NCI-H2227 treated with DMSO at 0.1 percent for 48 hours (cell line): Measurements from ENCODE around the gene TIMP4.

Experiments used
- DNase-seq: peaks from one replicate; lab custom pipeline; 2025; lab: John Stamatoyannopoulos, UW

The TIMP4 gene

DNA sequence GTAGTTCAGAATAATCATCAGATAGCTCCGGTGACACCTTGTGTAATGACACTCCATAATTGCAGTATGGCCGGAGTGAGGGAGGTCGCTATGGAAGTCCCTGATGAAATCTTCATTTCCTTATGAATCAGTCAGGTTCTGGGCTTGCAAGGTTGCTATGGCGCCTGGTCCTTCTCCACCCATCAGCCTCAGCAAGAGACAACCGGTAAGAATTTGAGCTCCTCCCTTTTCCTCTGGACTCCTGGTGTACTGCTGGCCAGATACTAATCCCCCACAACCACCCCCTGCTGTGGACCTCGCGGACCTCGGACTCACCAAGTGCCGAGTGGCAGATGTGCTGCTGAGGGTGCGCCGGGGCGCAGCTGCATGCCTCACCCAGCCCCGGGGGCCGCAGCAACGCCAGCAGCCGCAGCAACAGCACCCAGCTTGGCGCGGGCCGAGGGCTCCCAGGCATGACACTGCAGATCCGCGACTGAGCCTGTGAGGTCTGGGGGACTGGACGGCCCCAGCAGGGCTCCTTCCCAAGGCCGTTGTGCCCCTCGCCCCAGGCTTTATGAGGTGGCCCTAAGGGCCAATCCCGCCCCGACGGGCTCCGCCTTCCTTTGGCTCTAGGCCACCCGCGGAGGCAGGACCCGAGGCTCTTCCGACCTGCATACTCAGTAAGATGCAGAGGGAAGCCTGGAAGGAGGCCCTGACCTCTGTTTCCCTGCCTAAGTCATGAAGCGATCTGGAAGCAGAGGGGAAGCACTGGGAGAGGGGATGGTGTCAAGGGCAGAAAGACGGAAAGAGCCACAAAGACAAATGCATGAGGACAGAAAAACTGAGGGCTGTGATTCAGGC is at the start of gene TIMP4:
Gene TIMP4, minus strand, starts transcription at position 526 of the 840 bp plus-strand sequence. Its CDS starts 72 bp downstream, at position 454.
- no peak for DNase-seq

DNA sequence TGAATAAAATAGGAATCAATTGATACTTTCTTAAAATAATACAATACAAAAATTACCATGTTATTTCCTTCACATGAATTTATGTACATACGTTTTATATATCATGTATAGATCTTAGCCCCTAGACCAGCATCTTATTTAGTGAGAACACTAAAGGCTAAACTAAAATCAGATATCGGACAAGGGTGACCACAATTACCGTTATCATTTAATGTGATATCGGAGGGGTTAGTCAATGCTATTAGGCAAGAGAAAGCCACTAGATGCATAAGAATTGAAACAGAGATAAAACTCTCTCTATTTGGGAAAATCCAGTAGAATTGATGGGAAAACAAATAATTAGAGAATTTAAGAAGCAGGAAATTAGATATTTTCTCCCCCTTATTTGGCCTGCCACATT is 46.5 kb upstream of the TIMP4 start:
- no peak for DNase-seq

DNA sequence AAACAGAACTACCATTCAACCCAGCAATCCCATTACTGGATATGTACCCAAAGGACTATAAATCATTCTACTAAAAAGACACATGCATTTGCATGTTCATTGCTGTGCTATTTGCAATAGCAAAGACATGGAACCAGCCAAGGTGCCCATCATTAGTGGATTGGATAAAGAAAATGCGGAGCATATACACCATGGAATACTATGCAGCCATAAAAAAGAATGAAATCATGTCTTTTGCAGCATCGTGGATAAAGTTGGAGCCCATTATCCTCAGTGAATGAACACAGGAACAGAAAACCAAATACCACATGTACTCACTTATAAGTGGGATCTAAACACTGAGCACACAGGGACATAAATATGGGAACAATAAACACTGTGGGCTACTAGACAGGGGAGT is 43.1 kb upstream of the TIMP4 start:
- no peak for DNase-seq

DNA sequence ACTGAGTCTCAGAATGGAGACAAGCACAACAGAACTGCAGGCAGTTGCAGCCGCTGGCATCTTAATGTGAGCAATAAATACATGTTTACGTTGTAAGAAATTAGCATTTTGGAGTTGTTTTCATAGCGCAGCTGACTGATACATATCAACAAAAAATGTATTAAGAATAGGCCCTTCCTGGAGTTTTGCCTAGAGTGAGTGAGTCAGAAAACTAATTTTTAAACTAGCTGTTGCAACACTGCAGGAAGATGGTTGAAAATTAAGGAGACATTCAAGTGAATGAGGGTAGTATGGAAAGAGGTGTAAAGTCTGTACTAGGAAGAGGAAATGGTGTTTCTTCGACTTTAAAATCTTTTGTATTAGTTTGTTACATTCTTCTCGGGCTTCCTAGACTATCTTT is 39.6 kb upstream of the TIMP4 start:
- DNase-seq, result no peak

DNA sequence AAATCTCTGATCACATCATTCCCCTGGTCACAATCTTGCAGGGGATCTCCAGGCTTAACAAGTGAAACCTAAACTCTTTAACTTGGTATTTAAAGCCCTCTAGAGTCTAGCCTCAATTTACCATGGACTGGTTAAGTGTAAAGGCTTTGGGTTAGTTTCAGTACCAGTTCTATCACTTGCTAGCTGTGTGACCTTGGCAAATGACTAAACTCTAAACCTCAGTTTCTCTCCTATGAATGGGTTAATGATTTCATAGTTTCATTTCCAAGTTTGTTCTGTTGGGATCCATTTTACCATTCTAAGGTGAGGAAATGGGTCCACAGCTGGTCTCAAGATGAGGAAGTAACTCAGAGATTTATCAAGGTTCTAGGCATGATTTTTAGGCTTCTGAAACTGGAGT is 38.8 kb upstream of the TIMP4 start:
- no peak for DNase-seq

DNA sequence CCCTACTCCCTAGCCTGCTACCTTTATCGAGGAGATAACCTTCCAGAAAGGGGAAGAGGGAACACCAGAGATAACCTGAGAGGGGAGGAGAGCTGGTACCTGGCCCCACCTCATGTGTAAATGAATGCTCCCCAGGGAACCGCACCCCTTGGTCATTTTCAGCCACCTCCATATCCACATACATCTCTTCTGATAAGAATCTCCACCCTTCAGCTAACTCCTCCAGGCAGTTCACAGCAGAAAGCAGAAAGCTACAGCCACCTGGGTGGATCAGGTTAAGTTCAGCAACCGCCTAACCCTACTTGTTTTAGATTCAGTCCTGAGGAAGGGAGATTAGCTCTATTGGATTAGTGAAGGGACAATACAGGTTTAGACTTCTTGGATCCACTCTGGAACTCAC is 38.0 kb upstream of the TIMP4 start:
- DNase-seq, result no peak

DNA sequence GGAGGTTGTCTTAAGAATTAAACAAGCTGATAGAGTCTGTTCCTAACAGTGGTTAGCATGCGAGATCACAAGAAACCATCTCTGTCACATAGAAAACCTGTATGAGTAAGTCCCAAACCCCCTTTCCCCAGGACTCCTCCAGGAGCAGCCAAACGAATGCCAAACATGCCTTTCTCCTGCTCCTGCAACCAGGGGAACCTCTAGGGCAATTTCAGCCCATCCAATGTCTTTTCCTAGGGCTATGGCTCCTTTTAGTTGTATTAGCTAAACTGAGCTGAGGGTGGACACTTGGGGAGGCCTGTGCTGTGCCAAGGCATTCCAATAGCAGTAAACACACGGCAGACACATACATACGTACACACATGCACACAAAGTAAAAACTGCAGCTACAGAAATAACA is 36.5 kb upstream of the TIMP4 start:
- no peak for DNase-seq

DNA sequence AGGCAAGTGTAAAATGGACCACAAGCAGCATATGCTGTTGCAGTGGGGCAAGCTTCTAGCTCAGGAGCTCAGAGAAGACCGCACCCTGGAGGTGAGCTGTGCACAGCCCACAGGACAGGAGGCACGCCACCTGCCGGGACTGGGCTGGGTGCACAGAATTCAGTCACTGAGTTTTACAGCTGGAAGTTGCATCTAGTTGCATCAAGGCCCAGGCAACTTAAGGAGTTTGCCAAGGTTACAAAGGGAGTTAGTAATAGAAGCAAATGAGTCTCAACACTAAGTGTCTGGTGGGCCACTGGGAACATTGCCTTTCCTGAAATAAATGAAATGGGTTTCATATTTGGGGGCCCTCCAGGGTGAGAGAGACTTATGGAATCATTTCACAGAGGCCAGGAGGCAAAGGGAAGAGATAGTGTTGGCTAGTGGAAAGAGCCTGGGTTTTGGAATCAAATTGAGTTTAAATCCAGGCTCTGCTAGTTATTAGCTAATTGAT is 36.0 kb upstream of the TIMP4 start:
- DNase-seq, result no peak

DNA sequence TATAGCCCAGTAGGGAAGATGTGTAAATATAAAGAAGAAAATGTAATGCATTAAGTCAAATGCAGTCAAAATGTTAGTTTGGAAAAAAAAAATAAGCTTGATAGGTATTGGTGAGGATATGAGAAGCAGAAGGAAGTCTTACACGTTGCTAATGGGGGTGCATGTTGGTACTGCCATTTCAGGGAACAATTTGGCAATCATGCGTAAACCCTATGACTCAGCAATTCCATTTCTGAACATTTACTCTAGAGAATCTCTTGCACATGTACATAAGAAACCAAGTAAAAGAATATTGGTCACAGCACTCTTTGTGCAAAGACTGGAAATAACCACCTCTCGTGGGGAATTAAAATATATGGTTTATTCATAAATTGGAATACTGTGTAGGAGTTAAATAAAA is 35.5 kb upstream of the TIMP4 start:
- no peak for DNase-seq

DNA sequence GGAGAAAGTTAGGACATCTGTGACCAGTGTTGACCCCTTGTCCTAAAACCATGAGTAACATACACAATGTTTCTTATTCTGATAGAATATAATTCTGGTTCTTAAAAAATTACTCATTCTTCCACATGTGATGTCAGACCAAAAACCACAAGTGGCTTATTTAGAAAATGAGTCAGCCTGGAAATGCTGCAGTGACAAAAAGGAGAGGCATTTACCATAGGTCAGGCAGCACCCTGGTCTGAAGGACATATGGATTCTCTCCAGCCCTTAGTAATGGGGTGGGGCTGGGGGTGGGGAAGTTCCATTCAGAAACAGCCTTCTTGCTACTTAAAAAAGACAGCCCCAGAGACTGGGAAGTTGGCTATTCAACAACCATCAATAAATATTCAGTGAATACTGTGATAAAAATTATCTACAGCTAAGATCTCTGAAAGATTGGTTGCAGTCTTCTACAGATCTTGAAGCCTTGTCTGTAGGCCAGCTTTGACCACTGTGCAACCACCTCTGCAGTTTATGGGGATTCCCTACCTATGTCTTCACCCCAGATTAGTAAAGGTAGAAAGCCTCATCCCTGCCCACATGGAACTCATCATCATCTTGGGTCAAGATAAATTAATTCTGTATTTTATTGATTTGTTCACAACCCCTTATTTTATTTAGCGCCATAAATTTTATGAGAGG is 34.9 kb upstream of the TIMP4 start:
- DNase-seq, result no peak

DNA sequence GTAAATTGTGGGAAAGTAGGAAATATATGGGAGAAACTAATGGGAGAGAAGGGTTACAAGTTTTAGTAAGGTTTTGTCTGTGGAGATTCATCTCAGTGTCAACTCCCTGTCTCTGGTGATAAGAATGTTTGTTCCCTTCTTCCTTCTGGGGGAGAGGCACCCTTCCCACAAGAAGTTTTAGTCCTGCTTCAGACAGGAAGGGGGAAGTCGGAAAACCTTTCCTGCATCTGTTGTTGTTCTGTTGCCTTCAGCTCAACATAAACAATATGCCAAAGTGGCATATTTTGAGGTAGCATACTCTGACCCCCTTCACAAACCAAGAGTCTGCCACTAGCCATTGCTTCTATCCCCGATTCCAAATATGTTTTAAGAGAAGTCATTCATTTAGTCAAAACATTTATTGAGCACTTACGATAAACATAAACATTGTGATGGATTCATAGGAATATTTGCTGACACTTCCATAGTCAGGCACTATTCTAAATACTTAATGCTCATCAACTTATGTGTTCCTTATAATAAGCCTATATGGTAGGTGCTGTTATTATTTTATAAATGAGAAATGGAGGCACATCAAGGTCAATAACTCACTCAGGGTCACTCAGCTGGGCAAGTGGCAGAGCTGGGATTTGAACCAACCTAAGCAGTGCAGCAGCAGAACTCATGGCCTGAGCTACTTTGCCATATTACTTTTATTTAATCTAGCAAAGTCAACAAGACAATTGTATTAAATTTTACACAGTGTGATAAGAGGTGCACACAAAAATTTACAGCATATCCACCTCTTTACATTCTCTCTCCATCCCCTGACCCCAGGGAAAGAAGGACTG is 34.2 kb upstream of the TIMP4 start:
- no peak for DNase-seq

DNA sequence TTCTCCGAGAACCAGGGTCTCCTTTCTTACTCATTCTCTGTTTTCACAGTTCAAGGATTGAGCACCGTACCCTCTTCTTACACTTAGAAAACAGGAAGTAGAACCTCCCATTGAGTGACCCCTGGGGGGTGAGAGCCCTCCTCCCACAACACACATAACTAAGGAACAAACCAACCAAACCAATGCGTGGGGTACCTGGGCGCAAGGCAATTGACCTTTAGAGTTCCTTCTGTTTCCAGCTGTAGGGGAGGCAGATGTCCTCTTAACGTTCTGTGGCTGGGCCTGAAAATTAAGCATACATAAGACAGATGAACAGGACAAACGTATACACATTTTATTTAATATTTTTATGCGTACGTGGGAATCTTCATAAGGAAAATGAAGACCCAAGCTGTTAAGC is 33.5 kb upstream of the TIMP4 start:
- DNase-seq, result no peak

DNA sequence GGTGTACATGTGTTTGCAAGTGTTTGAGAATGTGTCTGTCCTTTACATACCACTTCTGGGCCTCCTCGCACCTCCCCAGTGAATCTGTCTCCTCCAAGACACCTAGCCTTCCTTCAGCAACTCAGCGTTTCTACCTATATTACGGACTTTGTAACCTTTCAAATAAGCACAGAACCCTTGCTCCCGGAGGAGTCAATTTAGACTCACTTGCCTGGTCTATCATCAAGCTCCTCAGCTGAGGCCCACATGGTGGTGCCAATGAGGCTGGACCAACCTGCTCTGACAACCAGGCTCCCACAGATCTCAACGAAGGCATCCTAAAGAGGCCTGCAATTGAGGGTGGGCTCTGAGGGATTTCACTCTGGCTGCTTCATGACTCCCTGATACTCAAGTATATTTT is 32.8 kb upstream of the TIMP4 start:
- DNase-seq, result no peak

DNA sequence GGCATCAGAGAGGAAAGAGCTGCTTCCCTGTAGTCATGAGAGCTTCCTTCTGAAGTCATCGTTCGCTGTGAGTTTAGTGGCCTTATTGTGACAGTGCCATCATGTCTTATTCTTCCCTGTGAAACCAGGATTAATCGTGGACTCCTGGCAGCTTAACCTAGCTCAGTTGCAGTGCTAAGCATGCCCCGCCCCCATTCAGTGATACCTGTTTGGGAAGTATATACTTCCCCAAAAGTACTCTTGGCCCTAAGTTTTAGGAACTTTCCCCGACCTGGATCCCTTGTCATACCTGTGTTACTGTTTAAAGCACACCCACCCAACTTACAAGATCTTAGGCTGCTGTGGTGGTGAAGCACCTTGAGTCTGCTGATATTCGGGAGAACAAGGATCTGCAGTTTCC is 32.1 kb upstream of the TIMP4 start:
- DNase-seq, result no peak

DNA sequence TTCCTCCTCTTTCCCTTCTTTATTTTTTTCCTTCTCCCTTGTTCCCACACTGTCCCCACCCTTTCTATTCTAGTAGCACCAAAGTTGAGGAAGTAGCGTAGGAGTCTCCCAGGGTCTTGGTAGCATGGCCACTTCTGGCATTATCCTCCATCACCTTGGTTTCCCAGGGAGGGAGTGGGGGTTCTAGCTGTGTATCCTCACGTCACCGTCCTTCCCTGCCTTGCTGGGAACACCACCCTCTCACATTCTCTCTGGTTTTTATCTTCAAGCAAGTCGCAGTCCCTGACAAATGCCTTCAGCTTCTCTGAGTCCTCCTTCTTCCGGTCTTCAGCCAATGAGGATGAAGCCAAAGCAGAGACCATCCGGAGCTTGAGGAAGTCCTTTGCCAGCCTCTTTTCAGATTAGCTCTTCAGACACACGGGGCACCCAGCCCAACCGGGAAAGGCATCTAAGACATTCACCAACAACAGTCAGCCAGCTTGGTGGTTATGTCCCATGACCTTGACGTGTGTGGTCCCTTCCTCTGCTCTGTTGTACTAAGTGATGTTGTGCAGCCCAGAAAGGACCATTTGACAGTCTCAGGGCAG is 31.6 kb upstream of the TIMP4 start:
- DNase-seq, result no peak

DNA sequence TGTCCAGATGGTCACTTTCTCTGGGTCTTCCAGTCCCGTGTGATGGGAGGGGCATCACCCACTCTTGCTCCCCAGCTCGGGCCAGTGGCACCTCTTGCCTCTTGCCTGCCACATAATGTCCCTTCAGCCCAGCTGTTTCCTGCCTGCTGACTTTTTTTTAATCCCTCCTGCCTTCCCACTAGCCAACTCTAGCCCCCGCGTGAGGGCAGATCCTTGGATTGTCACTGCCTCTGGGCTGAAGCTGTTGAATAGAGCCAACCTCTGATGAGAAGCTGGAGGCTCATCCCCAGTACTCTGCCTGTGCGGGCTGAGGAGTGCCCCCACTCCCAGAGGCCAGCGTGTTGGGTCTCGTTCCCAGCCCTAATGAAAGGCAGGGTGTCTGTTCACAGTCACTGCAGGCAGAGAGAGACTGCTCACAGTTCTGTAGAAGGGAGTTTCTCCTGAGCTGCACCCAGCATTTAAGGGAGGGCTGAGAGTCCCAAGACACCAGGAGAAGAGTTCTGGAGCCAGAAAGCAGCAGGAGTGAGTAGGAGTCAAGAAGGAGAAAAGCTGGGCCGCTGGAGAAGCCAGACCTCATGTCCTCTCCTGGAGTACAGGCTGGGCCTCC is 30.1 kb upstream of the TIMP4 start:
- DNase-seq, result no peak

DNA sequence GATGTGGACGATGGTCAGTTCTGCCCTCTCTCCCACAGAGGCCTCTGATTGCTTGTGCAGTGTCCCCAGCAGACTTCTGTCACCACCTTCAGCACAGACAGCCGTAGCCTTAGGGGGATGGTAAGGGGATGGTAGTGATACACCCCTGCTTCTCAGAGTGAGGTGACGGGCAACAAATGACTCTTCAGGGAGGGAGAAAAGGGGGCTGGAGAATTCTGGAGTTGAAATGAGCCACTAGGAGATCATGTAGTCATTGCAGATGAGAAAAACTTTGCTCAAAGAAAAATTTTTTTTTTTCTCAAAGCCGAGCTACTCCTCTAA is 29.6 kb upstream of the TIMP4 start:
- DNase-seq, result no peak

DNA sequence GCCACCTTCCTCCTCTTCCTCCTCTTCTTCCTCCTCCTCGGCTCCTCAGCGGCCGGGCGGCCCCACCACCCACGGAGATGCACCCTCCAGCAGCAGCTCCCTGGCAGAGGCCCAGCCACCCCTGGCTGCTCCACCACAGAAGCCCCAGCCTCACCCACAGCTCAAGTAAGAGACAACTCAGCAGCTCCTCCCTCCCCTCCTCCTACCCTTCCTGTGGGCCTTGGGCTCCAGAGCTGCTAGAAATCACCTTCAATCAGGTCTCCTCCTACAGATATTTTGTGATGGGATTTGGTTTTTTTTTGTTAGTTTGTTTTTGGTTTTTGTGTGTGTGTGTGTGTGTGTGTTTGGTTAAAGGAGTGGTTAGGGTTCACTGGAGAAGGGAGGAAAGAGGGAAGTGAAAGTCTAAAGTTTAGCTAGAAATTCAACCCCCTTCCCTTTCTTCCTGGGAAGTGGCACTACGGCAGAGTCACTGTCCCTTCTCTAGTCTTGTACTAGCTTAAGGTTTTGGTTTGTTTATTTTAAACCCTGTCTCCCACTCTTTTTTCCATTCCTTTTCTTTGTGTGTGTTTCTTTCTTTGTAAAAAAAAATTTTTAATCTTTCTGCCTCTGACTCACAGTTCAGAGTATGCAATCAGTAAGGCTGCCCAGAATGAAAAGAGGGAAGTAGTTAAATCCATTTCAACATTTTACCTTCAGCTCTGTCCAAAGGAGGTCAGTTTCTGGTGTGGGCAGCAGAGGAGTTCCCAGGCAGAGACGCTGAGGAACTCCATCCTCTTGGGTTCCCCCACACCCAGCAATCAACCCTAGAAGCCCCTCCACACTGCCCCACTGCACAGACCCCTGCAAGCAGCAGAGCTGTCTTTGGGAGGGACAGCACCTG is 29.0 kb upstream of the TIMP4 start:
- no peak for DNase-seq

DNA sequence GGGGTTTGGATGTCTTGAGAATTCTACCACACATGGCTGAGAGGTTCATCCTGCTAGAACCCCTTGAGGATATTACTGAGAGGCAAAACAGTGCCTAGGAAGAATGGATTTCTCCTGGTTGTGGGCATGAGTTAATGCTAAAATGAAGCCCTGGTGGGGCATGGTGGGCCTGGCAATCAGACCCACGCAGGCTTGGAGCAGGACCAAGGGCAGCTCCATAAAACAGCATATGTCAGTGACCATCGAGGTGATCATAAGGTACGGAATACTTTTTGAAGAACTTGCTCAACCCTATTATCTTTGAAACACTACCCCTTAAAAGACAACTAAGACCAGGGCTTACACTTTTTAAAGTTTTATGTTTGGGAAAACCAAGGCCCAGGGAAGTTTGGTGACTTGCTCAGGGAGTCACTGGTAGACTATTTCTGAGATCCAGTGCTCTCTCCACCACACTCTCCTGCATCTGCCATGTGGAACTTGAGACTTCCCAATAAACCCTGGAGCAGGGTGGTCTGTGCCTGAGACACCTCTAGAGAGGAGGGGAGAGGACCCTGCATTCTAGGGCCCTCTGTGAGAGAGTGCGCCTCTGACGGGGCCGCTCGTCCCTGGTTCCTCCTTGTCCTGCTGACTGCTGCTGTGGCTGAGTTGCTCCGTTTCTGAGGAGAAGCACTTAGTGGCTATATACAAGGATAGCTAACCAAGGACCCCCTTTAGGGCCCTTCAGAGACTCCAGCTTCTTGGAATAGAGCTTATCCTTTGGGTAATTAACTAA is 28.0 kb upstream of the TIMP4 start:
- DNase-seq, result no peak

DNA sequence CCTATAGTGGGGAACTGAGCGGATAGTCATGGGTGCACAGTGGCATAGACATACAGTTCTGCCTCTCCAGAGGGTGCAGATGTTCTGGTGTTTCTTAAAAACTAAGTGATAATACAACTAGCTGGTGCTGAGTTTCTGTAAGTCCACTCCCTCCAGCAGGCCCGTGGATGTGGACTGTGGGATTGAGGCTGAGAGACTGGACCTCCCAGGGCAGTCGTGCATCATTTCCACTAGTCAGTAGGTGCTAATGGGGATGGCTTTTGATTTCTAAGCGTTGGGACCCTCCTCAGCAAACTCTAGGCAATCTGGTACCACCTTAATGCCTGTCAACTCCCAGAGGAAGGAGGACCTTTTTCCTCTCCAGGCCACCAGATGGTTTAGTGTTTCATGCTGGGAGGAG is 27.3 kb upstream of the TIMP4 start:
- no peak for DNase-seq
